Neural crest cell (in vitro differentiated cells): Measurements from ENCODE around the gene TNRC18. TPM values are rescaled to one million over a fixed set of nuclear protein-coding genes. Genes with fewer than 3 reads are reported as not detected.
A peak's percentile ranks its signal among the peaks of the same experiment; 100 is the strongest.

ENCODE experiments used
- DNase-seq: peaks from one replicate; pipeline ENCODE4 v3.0.0; 2021; ENCODE audit warnings: low read depth, mixed read lengths, low spot score
- H3K27ac Mint-ChIP-seq: one replicate; pipeline ENCODE4 v1.8.0; 2021; ENCODE audit warnings: mild to moderate bottlenecking, mixed read lengths; ENCODE audit not compliant: unreplicated experiment
- H3K27me3 Mint-ChIP-seq: 2 replicates; pipeline ENCODE4 v1.8.0; 2021; ENCODE audit warnings: low read depth, mild to moderate bottlenecking, mixed read lengths
- H3K36me3 Mint-ChIP-seq: 2 replicates; pipeline ENCODE4 v1.8.0; 2021; ENCODE audit warnings: low read depth, mild to moderate bottlenecking, mixed read lengths
- H3K4me1 Mint-ChIP-seq: 2 replicates; pipeline ENCODE4 v1.8.0; 2021; ENCODE audit warnings: mixed read lengths
- H3K4me3 Mint-ChIP-seq: one replicate; pipeline ENCODE4 v1.8.0; 2021; ENCODE audit warnings: mild to moderate bottlenecking, mixed read lengths
- H3K9me3 Mint-ChIP-seq: 2 replicates; pipeline ENCODE4 v1.8.0; 2021; ENCODE audit warnings: mixed read lengths
- CTCF ChIP-seq: fragments of 200-600 bp; sonication (generic); conservative IDR thresholded peaks from 2 replicates; pipeline ENCODE4 v1.5.0; 2021; ENCODE audit warnings: antibody characterized with exemption, mild to moderate bottlenecking
- total RNA-seq: library from RNA; stranded (reverse); gene quantifications from 2 replicates; pipeline ENCODE4 v1.2.1, GENCODE V29; 2021

The TNRC18 gene
- total RNA-seq, 1 donor from 2014 or later = 69.8 TPM

DNA sequence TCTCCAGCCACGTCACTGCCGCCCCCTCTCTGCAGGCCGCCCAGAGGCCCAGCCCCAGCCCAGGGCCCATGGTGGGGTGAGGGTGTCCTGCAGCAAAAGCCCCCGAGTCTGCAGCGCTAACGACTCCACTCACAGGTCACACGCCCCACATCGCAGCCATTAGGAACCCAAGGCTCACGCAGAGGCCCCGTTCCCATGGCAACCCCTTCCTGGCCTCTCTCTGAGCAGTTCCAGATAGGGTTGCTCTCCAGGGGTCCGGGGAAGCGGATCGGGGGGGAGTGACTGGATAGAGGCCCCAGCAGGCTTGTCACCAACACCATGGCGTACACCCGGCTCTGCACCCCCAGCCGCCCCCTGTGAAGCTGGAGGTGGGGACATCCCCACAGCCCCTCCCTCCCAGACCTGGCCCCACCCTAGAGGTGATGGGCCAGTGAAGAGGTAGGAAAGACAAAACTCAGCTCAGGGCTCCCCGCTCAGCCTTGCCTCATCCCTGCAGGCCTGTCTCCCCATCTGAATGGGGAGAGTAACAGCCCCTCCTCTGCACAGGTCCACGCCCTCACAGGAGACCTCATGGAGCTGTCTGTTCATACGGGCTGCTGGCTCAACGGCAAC lies 41.2 kb downstream of the TNRC18 start:
- H3K9me3 Mint-ChIP-seq = no peaks in the 10 kb centered on the region
- H3K4me3 Mint-ChIP-seq = peak overlapping the region; percentile 61
- TF ChIP-seq CTCF = no peak
- H3K27ac Mint-ChIP-seq = no peak overlapping the region
- H3K36me3 Mint-ChIP-seq = peaks cover 6% of the 10 kb centered on the region
- H3K27me3 Mint-ChIP-seq = no peaks in the 10 kb centered on the region
- peak; percentile 65 for DNase-seq
- peaks cover 22% of the 10 kb centered on the region for H3K4me1 Mint-ChIP-seq

DNA sequence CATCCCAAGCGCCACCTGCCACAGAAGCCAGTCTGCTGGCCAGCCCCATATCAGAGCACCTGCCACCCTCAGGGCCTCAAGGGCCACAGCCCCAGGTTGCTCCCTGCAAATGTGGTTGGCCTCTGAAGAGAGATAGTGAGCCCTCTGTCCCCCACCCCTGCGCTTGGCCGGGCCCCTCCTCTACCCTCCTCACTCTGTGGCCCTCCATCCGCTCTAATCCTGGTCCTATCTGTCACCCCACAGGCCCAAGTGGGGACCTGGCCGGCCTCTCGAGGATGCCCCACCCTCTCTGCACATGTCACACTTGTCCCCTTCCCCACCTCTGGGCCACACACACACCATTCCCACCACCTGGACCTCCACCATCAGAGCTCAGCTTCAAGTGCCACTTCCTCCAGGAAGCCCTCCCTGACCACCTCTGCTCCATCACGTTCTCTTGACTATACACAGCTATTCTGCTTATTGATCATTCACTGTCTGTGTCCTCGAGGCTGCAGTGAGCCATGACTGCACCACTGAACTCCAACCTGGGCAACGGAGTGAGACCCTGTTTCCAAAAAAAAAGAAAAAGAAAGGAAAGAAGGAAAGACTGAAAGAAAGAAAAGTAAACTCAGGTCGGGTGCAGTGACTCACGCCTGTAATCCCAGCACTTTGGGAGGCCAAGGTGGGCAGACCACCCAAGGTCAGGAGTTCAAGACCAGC lies 42.4 kb downstream of the TNRC18 start:
- Mint-ChIP-seq H3K27ac (peak overlapping the region; percentile 71), H3K4me3 (no peak overlapping the region), H3K9me3 (no peaks in the 10 kb centered on the region), H3K36me3 (peaks cover 2% of the 10 kb centered on the region), H3K27me3 (no peaks in the 10 kb centered on the region), H3K4me1 (peaks cover 22% of the 10 kb centered on the region)
- no peak for TF ChIP-seq CTCF
- DNase-seq = no peak

DNA sequence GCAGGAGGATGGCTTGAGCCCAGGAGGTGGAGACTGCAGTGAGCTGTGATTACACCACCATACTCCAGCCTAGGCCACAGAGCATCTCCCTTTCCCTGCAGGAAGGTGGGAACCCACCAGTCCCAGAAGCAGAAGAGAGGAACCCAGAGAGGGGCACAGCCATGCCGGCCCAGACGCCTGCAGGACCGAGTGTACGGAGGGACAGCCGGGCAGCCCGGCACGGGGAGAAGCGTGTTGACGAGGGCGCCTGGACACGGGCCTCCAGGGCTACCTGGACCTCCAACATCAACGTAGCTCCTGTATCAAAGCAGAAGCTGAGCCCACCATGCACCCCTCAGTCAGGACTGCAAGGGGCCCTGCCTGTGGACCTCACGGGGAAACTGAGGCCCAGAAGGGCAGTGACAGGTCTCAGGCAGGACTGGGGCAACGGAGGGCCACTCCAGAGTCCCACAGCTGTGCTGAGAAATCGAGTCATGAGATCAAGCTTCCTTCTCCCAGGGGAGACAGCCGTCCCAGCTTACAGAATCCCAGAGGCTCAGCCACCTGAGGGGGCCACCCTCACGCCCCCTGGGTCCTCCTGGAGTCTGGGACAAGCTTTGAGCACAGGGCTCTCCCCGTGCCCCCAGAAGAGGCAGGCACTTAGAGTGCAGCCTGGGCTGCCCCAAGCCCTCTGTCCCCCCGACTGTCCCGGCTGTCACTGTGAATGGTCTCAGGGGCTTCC lies 43.1 kb downstream of the TNRC18 start:
- Mint-ChIP-seq H3K9me3 (no peaks in the 10 kb centered on the region), H3K27ac (no peak overlapping the region), H3K36me3 (peaks cover 2% of the 10 kb centered on the region), H3K4me1 (peaks cover 22% of the 10 kb centered on the region), H3K4me3 (no peak overlapping the region), H3K27me3 (no peaks in the 10 kb centered on the region)
- TF ChIP-seq CTCF = no peak
- no peak for DNase-seq

DNA sequence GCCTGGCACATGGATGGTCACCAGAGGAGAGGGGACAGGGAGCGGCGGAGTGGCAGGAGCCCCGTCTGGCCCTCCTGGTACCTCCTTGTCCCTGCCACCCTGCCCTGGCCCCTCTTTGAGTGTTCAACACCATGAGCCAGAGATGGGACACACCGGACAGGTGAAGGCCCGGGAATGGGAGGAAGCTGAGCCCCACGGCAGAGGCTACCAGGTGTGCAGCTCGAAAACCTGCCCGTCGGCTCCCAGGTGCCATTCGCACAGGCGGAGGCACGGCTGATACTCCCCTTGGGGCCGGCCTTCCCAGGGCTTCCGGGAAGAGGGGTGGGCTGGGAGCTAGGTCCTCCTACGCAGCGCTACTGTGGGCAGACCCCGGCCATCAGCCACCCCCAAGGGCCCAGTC lies 44.1 kb downstream of the TNRC18 start:
- no peak overlapping the region for H3K4me3 Mint-ChIP-seq
- no peaks in the 10 kb centered on the region for H3K9me3 Mint-ChIP-seq
- H3K4me1 Mint-ChIP-seq = peaks cover 22% of the 10 kb centered on the region
- no peak overlapping the region for H3K27ac Mint-ChIP-seq
- DNase-seq = no peak
- TF ChIP-seq CTCF = no peak
- H3K36me3 Mint-ChIP-seq = peaks cover 2% of the 10 kb centered on the region
- H3K27me3 Mint-ChIP-seq = no peaks in the 10 kb centered on the region

DNA sequence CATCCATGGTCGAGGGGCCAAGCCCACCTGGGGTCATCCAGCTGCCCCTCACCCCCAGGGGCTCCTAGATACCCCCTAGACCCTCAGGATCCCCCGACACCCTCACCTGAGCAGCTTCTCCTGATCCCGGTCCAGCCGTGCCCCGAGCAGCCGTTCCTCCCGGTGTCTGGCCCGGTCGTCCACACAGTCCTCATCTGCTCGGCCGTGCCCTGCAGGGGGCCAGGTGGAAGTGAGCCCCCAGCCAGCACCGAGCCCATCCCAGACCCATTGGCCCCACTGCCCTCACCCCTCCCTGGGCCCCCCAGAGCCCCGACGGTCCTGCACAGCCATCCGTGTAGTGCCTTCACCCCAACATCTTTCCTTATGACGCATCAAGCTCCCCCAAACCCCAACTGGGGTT lies 45.8 kb downstream of the TNRC18 start:
- no peak overlapping the region for H3K27ac Mint-ChIP-seq
- DNase-seq = no peak
- H3K27me3 Mint-ChIP-seq = no peaks in the 10 kb centered on the region
- H3K36me3 Mint-ChIP-seq = peaks cover 5% of the 10 kb centered on the region
- H3K4me1 Mint-ChIP-seq = peaks cover 15% of the 10 kb centered on the region
- no peaks in the 10 kb centered on the region for H3K9me3 Mint-ChIP-seq
- peak overlapping the region; percentile 47 for H3K4me3 Mint-ChIP-seq
- no peak for TF ChIP-seq CTCF
